ENCODE data around the gene CENPX. TPM values are rescaled to one million over a fixed set of nuclear protein-coding genes. Genes with fewer than 3 reads are reported as not detected.

Gene CENPX
- total RNA-seq, 1 experiment from 2014 or later = 77.9 TPM

DNA sequence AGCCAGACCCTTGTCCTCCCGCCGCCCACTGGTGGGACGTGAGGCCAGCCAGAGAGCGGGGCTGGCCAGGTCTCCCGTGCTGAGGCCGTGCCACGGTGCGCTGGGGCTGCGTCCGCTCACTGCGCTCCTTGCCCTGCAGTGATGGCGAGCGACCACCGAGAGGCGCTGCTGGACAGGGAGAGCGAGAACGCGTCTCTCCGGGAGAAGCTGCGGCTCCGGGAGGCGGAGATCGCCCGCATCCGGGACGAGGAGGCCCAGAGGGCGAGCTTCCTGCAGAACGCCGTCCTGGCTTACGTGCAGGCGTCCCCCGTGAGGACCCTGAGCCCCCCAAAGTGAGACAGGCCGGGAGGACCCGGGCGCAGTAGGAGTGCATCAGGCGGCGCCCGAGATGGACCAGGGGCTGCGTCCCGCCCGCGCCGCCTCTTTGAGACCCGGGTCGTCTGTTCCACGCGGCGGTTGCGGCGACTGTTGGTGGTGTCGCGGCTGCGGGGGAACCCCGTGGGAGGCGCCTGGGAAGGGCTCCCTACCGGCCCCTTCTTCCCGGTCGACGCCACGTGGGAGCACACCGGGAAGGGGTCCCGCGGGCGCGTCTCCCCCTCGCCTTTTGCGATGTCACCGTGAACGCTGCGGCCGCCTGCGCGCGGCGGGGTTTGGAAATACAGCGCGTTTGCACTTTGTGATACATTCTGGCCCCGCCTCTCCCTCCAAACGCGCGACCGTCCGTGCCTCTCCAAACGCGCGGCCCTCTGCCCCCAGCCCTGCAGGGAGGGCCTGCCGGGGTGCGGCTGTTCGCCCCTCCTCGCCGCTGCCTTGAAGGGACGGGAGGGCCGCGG, 8.0 kb upstream of the CENPX start:
- H3T11ph ChIP-seq (ENCODE audit: low read length) = no peak overlapping the region
- H3K79me2 ChIP-seq (ENCODE audit: insufficient read depth, low read length) = no peaks in the 10 kb centered on the region
- H4K5ac ChIP-seq (ENCODE audit: insufficient read length, low read depth, low read length) = no peak overlapping the region
- H3K27ac ChIP-seq (ENCODE audit: insufficient read length, low read depth, low read length) = no peak overlapping the region
- H3K4me2 ChIP-seq (ENCODE audit: insufficient read depth, insufficient read length, low read length) = peak overlapping the region; percentile 5
- H3K18ac ChIP-seq (ENCODE audit: insufficient read length, low read depth, low read length) = no peak overlapping the region
- H3K9me3 ChIP-seq (ENCODE audit: control insufficient read depth, low read depth, low read length) = no peaks in the 10 kb centered on the region
- H3K56ac ChIP-seq (ENCODE audit: insufficient read length, low read depth, low read length) = no peak overlapping the region
- H3K23me2 ChIP-seq (ENCODE audit: insufficient read length, low read depth, low read length, poor library complexity, severe bottlenecking) = peaks cover 8% of the 10 kb centered on the region
- no peak overlapping the region for H2BK20ac ChIP-seq (ENCODE audit: low read depth, low read length, poor library complexity, severe bottlenecking)
- Mint-ChIP-seq H3K4me1 (peaks cover 2 to 19% of the 10 kb centered on the region in 2 experiments; a peak in 3 of 4 replicates), H3K27ac (no peak overlapping the region), H3K4me3 (peak overlapping the region; percentile 63 to 81), H3K36me3 (ENCODE audit: insufficient read depth in 1 of 3, low read depth in 3 of 3) (peaks cover 8 to 24% (median 16%) of the 10 kb centered on the region in 3 experiments; a peak in 6 of 7 replicates), H3K9me3 (peaks cover 0 to 2% of the 10 kb centered on the region in 2 experiments; a peak in 1 of 5 replicates), H3K27me3 (ENCODE audit: low read depth) (peaks cover 2% of the 10 kb centered on the region; the same call in 1 of the 2 replicates)
- no peak overlapping the region for H2AK5ac ChIP-seq (ENCODE audit: insufficient read length, low read length)
- DNase-seq = peak; percentile 97
- no peaks in the 10 kb centered on the region for H4K20me1 ChIP-seq (ENCODE audit: control insufficient read depth, insufficient read depth, insufficient read length)
- no peaks in the 10 kb centered on the region for H3K4me1 ChIP-seq (ENCODE audit: insufficient read depth, low read length)
- H3K27me3 ChIP-seq (ENCODE audit: insufficient read depth, low read length) = no peaks in the 10 kb centered on the region; the same call in 1 of the 2 replicates
- H3K9ac ChIP-seq (ENCODE audit: extremely low read depth, insufficient read length, low read length) = no peak overlapping the region
- H4K91ac ChIP-seq (ENCODE audit: insufficient read length, low read depth, low read length) = no peak overlapping the region
- H3K23ac ChIP-seq (ENCODE audit: insufficient read length, low read depth, low read length) = no peak overlapping the region
- H2BK120ac ChIP-seq (ENCODE audit: low read depth, low read length, poor library complexity, severe bottlenecking) = no peak overlapping the region
- WGBS (ENCODE audit: extremely low coverage, insufficient read length, low lambda C conversion rate) = no CpG with 5 or more reads among the region's 94 CpGs
- TF ChIP-seq, protein P1, sequence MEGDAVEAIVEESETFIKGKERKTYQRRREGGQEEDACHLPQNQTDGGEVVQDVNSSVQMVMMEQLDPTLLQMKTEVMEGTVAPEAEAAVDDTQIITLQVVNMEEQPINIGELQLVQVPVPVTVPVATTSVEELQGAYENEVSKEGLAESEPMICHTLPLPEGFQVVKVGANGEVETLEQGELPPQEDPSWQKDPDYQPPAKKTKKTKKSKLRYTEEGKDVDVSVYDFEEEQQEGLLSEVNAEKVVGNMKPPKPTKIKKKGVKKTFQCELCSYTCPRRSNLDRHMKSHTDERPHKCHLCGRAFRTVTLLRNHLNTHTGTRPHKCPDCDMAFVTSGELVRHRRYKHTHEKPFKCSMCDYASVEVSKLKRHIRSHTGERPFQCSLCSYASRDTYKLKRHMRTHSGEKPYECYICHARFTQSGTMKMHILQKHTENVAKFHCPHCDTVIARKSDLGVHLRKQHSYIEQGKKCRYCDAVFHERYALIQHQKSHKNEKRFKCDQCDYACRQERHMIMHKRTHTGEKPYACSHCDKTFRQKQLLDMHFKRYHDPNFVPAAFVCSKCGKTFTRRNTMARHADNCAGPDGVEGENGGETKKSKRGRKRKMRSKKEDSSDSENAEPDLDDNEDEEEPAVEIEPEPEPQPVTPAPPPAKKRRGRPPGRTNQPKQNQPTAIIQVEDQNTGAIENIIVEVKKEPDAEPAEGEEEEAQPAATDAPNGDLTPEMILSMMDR (conservative IDR thresholded peaks at IDR 0.05) = peak; percentile 93
- H2AFZ ChIP-seq (ENCODE audit: low read length) = no peak overlapping the region
- no peak overlapping the region for H3K14ac ChIP-seq (ENCODE audit: insufficient read depth, low read length)
- no peak overlapping the region for H2BK5ac ChIP-seq (ENCODE audit: insufficient read length, low read length)
- no peak overlapping the region for H3K4ac ChIP-seq (ENCODE audit: low read depth, low read length)
- no peak overlapping the region for H2BK15ac ChIP-seq (ENCODE audit: low read depth, low read length)
- no peak overlapping the region for H4K8ac ChIP-seq (replicated peaks; ENCODE audit: insufficient read length, low read depth, low read length)
- H2BK12ac ChIP-seq (ENCODE audit: insufficient read length, low read depth, low read length) = no peak overlapping the region
- no peaks in the 10 kb centered on the region for H3K79me1 ChIP-seq (ENCODE audit: insufficient read depth, low read depth, low read length, poor library complexity, severe bottlenecking)

All from H9 (cell line).